Activated CD8-positive, alpha-beta memory T cell treated with anti-CD3 and anti-CD28 coated beads for 36 hours (primary cell): ENCODE measurements around the gene DHRS7B. TPM values are rescaled to one million over a fixed set of nuclear protein-coding genes. Genes with fewer than 3 reads are reported as not detected.
"Not testable (repeated sequence)": the region's sequence is repeated elsewhere in the genome, so short reads cannot be mapped to it uniquely, and the experiment has no call there.

ENCODE experiments used
- CTCF ChIA-PET: fragments of 350-600 bp; sonication (Branson Sonifier 250); formaldehyde crosslinking; loops from one replicate; lab custom pipeline; 2021; ENCODE audit warnings: antibody characterized with exemption; lab: Charles Lee
- POLR2A ChIA-PET: fragments of 350-600 bp; sonication (Branson Sonifier 250); formaldehyde crosslinking; loops from one replicate; lab custom pipeline; 2021; ENCODE audit warnings: antibody characterized with exemption; lab: Charles Lee
- total RNA-seq, 2 experiments: library from RNA; stranded (reverse); gene quantifications; one replicate each; pipeline ENCODE4 v1.2.3, GENCODE V29; 2021

Gene DHRS7B
- total RNA-seq, 2 experiments from 2014 or later = 22.6 to 26.2 TPM

- POLR2A ChIA-PET = no interaction called here
Observed at GRCh38 chr17:21105064-21105894, 21.5 kb upstream of the DHRS7B start.

GRCh38 chr17:21106316-21106715, 20.4 kb upstream of the DHRS7B start:
- ChIA-PET CTCF (no interaction called here), POLR2A (no interaction called here)

More at GRCh38 chr17:21105064-21105894, 21.5 kb upstream of the DHRS7B start:
- CTCF ChIA-PET = no interaction called here

DNA sequence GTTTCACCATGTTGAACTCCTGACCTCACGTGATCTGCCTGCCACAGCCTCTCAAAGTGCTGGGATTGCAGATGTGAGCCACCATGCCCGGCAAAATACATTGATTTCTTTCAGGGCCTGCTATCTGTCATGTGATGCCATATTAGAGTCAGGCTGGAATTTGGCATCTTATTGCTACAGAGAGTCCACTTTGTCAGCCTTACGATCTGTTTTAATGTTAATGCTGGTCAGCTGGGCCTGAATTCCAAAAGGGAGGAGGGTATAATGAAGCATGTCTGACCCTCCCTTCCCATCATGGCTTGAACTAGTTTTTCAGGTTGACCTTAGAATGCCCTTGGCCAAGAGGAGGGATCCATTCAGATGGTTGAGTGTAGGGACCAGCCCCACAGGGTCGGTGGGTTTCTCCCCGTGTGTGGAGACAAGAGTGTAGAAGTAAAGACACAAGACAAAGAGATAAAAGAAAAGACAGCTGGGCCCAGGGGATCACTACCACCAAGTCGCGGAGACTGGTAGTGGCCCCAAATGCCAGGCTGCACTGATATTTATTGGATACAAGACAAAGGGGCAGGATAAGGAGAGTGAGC, 19.6 kb upstream of the DHRS7B start:
- CTCF ChIA-PET, POLR2A ChIA-PET: not testable (repeated sequence)

DNA sequence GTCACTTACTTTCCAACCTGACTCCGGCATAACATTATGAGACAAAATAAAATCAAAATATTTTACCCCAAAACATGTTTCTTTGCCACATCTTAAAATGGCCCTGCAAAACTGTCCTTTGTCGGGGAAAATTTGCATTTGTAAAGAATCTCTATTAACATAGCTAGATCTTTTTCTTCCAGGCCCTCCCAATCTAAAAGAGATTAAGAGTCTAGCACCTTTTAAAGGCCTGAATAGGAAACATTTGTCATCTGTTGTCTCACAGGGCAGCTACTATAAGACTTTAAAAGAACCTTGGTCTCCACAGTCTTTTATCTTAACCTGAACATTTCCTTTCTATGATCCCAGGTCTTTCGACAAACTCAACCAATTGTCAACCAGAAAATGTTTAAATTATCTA, 18.1 kb upstream of the DHRS7B start:
- ChIA-PET POLR2A (no interaction called here), CTCF (interaction anchor here (1.5 kb wide), 1 partner anchor 11 kb away, joined by 4 read pairs; no protein-coding TSS in a partner anchor)

- CTCF ChIA-PET = no interaction called here
- POLR2A ChIA-PET = no interaction called here
Observed at GRCh38 chr17:21113049-21113690, 13.6 kb upstream of the DHRS7B start.

- CTCF ChIA-PET = no interaction called here
- POLR2A ChIA-PET = no interaction called here
Observed at GRCh38 chr17:21113716-21114115, 13.0 kb upstream of the DHRS7B start.

DNA sequence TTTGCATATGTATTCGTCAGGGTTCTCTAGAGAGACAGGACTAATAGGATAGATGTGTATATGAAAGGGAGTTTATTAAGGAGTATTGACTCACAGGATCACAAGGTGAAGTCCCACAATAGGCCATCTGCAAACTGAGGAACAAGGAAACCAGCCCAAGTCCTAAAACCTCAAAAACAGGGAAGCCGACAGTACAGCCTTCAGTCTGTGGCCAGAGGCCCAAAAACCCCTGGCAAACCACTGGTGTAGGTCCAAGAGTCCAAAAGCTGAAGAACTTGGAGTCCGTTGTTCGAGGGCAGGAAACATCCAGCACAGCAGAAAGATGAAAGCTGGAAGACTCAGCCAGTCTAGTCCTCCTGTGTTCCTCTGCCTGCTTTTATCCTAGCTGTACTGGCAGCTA, 12.0 kb upstream of the DHRS7B start:
- POLR2A ChIA-PET = not testable (repeated sequence)

DNA sequence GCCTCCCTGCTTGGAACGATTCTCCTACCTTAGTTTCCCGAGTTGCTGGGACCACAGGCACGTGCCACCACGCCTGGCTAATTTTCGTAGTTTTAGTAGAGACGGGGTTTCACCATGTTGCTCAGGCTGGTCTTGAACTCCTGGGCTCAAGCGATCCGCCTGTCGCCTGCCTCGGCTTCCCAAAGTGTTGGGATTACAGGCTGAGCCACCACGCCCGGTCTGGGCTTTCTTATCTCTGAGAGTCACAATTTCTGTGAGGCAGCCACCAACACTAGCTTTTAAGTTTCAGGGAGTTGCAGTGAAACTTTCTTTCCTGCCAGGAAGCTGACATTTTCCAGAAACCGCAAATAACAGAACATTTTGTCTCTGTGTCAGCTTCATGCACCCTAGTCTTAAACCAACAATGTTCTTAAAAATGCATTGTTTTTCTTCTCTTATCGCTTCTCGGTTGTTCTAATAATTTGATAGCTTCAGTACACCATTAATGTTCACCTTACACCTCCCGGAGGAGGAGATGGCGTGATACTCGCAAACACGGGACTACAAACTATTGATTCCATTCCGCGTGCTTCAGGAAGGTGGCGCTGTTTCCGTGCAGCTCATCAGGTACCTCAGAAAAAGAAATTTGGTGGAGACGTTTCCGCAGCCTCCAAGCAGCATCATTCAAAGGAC, 7.4 kb upstream of the DHRS7B start:
- POLR2A ChIA-PET = no interaction called here
- CTCF ChIA-PET = interaction anchor here (0.7 to 1.6 kb wide), 9 partner anchors 8 to 393 kb away, joined by 3 to 5 read pairs (median 3); no protein-coding TSS in a partner anchor

More for the DNA sequence above, 12.0 kb upstream of the DHRS7B start:
- CTCF ChIA-PET = not testable (repeated sequence)

DNA sequence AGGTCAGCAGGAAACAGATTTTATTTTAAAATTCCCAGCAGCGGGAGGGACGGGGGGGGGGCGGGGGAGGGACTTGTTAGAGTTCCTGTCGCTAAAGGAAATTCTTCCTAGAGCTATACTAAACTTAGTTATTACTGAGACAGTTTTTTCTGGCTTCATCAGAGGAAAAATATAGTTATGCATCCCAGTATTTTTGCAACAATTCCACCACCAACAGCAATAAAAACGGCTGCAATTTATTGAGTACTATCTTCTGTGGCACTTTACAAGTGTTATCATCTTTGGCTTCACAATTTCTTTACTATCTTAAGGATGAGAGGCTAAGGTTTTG, 6.9 kb upstream of the DHRS7B start:
- CTCF ChIA-PET = interaction anchor here (0.7 to 1.6 kb wide), 7 partner anchors 8 to 392 kb away, joined by 3 to 5 read pairs (median 3); no protein-coding TSS in a partner anchor
- POLR2A ChIA-PET = no interaction called here

DNA sequence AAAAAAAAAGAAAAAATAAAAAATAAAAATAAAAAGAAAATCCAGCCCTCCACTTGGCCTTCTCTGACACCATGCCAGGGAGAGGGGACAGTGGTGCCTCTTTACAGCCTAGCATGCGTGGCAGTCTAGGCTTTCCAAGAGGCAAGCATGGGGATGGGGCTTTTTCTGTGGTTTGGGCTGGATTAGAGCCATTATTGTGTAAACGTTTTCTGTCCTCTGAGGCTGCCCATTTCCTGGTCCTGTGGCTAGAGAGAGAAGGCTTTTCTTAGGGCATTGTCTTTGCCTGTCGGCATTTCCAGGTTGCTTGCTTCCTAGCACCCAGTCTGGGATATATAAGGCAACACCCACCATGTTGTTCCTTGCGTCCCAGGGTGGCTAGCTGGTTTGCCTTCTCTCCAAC, 2.7 kb upstream of the DHRS7B start:
- ChIA-PET POLR2A (no interaction called here), CTCF (no interaction called here)

- POLR2A ChIA-PET, CTCF ChIA-PET: not testable (repeated sequence)
Observed at GRCh38 chr17:21124517-21124916, 2.2 kb upstream of the DHRS7B start.

DNA sequence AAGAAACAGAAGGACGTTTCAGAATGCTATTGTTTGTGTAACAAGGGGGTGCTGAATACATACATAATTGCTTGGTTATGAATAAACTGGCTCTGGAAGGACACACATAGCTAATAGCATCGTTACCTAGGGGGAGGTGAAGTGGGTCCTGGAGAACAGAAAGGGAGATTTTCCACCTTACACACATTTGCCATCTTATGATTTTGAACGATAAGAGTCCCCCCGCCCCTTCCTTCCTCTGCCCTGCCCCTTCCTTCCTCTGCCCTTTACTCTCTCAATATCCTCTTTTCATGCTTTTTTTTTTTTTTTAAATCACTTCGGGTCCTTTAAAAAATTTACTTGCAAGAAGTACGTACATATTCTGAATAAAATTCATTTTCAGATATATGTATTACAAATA, 902 bp upstream of the DHRS7B start:
- ChIA-PET CTCF (no interaction called here), POLR2A (interaction anchor here (1.5 kb wide), 1 partner anchor 26 kb away, joined by 3 read pairs; no protein-coding TSS in a partner anchor)

DNA sequence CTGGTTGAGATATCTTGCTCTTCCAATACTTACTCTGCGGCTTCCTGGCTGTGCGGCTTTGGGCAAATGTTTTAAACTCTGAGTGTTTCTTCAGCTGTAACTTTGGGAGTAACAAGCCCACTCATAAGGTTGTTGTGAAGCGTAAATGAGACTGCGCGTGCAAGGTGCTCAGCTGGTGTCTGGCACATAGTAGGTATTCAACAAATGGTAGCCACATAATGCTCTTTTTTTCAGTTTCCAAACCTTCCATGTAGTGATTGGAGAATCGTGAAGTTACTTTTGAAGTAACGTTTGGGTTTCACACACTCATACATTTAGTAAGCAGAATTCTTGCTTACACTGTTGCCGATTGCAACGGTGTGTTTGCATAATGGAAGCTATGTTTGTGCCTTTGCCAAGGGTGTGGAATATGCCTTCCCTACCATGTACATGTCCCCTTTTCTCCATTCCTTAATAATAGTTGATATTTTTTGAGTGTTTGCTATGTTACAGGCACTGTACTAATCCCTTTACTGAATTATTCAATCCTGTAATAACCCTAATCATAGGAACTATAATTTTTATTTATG, 829 bp downstream of the DHRS7B start:
- POLR2A ChIA-PET = interaction anchor here (1.5 kb wide), 1 partner anchor 28 kb away, joined by 3 read pairs; no protein-coding TSS in a partner anchor

DNA sequence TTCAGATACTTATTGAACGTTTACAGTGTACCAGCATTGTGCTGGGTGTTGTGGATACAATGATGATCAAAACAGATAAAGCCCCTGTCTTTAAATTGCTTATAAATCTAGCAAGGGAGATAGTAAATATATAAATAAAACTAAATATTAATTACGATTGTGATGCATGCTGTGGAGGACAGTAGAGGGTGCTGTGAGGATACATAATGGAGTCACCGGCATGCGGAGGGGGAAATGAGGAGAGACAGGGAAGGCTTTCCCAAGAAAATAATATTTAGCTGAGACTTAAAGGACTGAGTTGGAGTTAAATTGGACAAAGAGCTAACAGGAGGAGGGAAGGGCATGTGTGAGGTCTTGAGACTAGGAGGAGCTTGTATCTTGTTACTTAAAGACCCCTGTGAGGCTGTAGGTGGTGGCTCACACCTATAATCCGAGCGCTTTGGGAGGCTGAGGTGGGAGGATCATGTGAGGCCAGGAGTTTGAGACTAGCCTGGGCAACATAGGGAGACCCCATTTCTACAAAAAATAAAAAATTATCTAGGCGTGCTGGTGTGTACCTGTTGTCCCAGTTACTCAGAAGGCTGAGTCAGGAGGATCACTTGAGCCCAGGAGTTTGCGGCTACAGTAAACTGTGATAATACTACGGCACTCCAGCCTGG, 2.4 kb downstream of the DHRS7B start:
- ChIA-PET CTCF (interaction anchor here (0.6 to 2.5 kb wide), 5 partner anchors 12 to 132 kb away, joined by 3 to 5 read pairs (median 3); no protein-coding TSS in a partner anchor), POLR2A (no interaction called here)

More for the DNA sequence above, 829 bp downstream of the DHRS7B start:
- CTCF ChIA-PET = interaction anchor here (1.2 to 2.5 kb wide), 5 partner anchors 8 to 152 kb away, joined by 3 to 5 read pairs (median 4); no protein-coding TSS in a partner anchor

DNA sequence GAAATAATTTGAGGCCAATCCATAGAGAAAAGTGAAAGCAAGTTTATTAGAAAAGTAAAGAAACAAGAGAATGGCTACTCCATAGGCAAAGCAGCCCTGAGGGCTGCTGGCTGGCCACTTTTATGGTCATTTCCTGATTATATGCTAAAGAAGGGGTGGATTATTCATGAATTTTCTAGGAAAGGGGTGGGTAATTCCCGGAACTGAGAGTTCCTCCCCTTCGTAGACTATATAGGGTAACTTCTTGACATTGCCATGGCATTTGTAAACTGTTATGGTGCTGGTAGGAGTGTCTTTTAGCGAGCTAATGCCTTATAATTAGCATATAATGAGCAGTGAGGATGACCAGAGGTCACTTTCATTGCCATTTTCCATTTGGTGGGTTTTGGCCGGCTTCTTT, 4.4 kb downstream of the DHRS7B start:
- CTCF ChIA-PET = no interaction called here
- POLR2A ChIA-PET = no interaction called here

GRCh38 chr17:21132428-21132827, 5.7 kb downstream of the DHRS7B start:
- ChIA-PET POLR2A (no interaction called here), CTCF (no interaction called here)

DNA sequence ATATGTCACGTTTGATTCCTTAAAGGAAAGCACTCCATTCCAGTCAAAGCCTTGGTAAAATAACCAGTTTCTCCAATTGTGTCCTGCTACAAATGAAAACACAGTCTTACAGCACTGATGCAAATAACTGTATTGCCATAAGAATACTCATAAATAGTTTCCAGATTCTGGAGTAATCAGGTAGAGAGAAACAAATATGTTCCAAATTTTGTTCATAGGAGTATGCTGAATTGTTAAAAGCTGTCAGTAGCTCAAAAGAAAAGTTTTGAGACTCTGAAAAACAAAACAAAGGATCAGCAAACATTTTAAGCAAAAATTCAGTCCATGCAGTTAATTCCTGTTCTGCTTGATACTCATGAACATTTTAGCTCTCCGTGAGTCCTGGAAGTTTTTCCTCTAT, 7.8 kb downstream of the DHRS7B start:
- CTCF ChIA-PET = interaction anchor here (0.6 kb wide), 1 partner anchor 69 kb away, joined by 4 read pairs; no protein-coding TSS in a partner anchor
- POLR2A ChIA-PET = no interaction called here

- ChIA-PET POLR2A (no interaction called here), CTCF (no interaction called here)
Observed at GRCh38 chr17:21140911-21141310, 14.1 kb downstream of the DHRS7B start.

DNA sequence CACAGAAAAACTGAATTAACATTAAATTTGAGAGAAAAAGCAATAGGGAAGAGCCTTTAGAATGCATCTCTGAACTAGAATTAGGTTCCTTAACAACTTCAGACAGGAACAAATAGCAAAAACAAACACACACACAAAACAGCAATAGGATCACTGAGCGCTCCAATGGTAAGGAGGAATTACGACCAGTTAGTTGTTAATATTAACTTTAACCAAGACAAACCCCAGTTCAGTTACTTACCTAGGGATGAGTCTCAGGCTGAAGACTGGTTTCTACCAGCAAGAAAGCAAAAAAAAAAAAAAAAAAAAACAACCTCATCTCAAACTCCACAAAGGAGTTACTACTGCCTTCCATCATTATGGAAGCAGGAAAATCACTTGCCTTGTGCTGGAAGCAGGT, 14.6 kb downstream of the DHRS7B start:
- ChIA-PET CTCF (no interaction called here), POLR2A (no interaction called here)
